GM12864 (cell line): ENCODE measurements around the gene FAM124A.
"Not testable (repeated sequence)": the region's sequence is repeated elsewhere in the genome, so short reads cannot be mapped to it uniquely, and the experiment has no call there.

Experiments used
- DNase-seq: peaks from one replicate; pipeline ENCODE4 v3.0.0-alpha.2; 2011; ENCODE audit warnings: low read depth
- H3K4me3 ChIP-seq: 2 replicates; pipeline ENCODE4 v1.5.1; 2011; ENCODE audit warnings: mild to moderate bottlenecking, low read depth, low read length, control low read depth
- CTCF ChIP-seq: IDR thresholded peaks from 2 replicates; pipeline ENCODE4 v1.5.1; 2011; ENCODE audit warnings: low read depth, mild to moderate bottlenecking, moderate library complexity, low read length, control low read depth, inconsistent platforms; ENCODE audit errors: missing control alignments

FAM124A gene

GRCh38 chr13:51277928-51278327, 55.7 kb downstream of the FAM124A start:
- no peak overlapping the region for H3K4me3 ChIP-seq
- TF ChIP-seq CTCF: no peak
- DNase-seq: no peak

GRCh38 chr13:51278426-51279130, 56.4 kb downstream of the FAM124A start:
- no peak for TF ChIP-seq CTCF
- no peak for DNase-seq
- H3K4me3 ChIP-seq: no peak overlapping the region

- no peak overlapping the region for H3K4me3 ChIP-seq
- no peak for DNase-seq
- TF ChIP-seq CTCF: no peak
These were observed 58.3 kb downstream of the FAM124A start for GRCh38 chr13:51280379-51280940.

- no peak for DNase-seq
- no peak for TF ChIP-seq CTCF
These were observed 60.1 kb downstream of the FAM124A start for GRCh38 chr13:51282322-51282721.

GRCh38 chr13:51282923-51283322, 60.7 kb downstream of the FAM124A start:
- DNase-seq, H3K4me3 ChIP-seq: not testable (repeated sequence)

More at GRCh38 chr13:51282322-51282721, 60.1 kb downstream of the FAM124A start:
- H3K4me3 ChIP-seq: no peak overlapping the region

- no peak overlapping the region for H3K4me3 ChIP-seq
- DNase-seq: no peak
- no peak for TF ChIP-seq CTCF
These were observed 61.2 kb downstream of the FAM124A start for GRCh38 chr13:51283371-51283770.

GRCh38 chr13:51284339-51284738, 62.1 kb downstream of the FAM124A start:
- TF ChIP-seq CTCF: no peak
- no peak for DNase-seq
- H3K4me3 ChIP-seq: no peak overlapping the region
